Neural progenitor cell (in vitro differentiated cells): ENCODE data around the gene LARGE2.

Experiments used
- CTCF ChIP-seq: fragments of 200-600 bp; sonication (generic); IDR thresholded peaks from 2 replicates; pipeline ENCODE4 v1.5.1; 2017; ENCODE audit warnings: antibody characterized with exemption, mild to moderate bottlenecking
- EZH2 ChIP-seq: fragments of 200-600 bp; sonication (generic); IDR thresholded peaks from 2 replicates; pipeline ENCODE4 v1.6.1; 2017; ENCODE audit warnings: antibody characterized with exemption, mild to moderate bottlenecking, moderate library complexity

DNA sequence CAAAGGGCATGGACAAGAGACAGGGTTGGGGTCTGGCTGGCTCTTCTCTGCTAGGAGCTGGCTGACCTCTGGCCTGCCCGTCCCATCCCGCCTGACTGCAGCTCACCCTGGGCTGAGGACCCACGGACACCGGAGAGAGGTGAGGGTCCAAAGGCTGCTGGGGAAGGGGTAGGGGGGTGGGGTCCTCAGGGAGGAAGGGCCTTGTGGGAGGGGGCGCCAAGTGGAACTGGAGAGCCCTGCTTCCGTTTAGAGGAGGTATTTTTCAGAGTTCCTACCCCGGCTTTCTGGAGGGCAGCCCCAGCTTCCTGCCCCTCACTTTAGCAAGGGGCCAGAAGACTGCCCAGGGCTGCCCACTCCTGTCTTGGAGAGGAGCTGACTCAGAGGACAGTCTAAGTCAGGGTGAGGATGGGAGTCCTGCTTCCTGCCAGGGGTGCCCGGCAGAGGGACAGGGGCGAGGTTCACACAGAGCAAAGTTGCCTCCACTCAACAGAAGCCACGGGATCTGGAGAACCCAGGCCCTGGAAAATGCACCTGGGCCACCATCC is 7.1 kb downstream of the LARGE2 start:
- no peak for TF ChIP-seq CTCF
- no peak for TF ChIP-seq EZH2
